Stomach (tissue), 19 donors: ENCODE data around the gene CASP2. TPM values are rescaled to one million over a fixed set of nuclear protein-coding genes. Genes with fewer than 3 reads are reported as not detected.
A peak's percentile ranks its signal among the peaks of the same experiment; 100 is the strongest.

Source experiments
- DNase-seq, 2 donors: peaks; one replicate each; pipeline versions ENCODE4 v3.0.0 to v3.0.0-alpha.2; 2013 to 2019
- H3K27ac ChIP-seq, 5 donors: fragments of 200-600 bp in 4 of 5; sonication (generic) in 4 of 5; one replicate each; pipeline ENCODE4 v1.5.1; 2013 to 2019; ENCODE audit warnings: mild to moderate bottlenecking in 1 of 5, moderate library complexity in 1 of 5
- H3K27me3 ChIP-seq, 3 donors: fragments of 200-600 bp; sonication (generic); one replicate each; pipeline ENCODE4 v1.5.1; 2017 to 2019; ENCODE audit warnings: mixed run types in 1 of 3
- H3K36me3 ChIP-seq, 4 donors: fragments of 200-600 bp; sonication (generic); 1 replicate in 3 of 4; 2 replicates in 1 of 4; pipeline ENCODE4 v1.5.1; 2016 to 2019
- H3K4me1 ChIP-seq, 4 donors: fragments of 200-600 bp; sonication (generic); one replicate each; pipeline ENCODE4 v1.5.1; 2016 to 2019
- H3K4me3 ChIP-seq, 4 donors: fragments of 200-600 bp; sonication (generic) in 3 of 4; one replicate each; pipeline ENCODE4 v1.5.1; 2016 to 2019; ENCODE audit warnings: mild to moderate bottlenecking in 1 of 4
- H3K9me3 ChIP-seq, 4 donors: fragments of 200-600 bp; sonication (generic); one replicate each; pipeline ENCODE4 v1.5.1; 2016 to 2019
- EP300 ChIP-seq: sonication (generic); formaldehyde crosslinking; IDR thresholded peaks from one replicate; pipeline ENCODE4 v1.6.1; 2017; ENCODE audit warnings: antibody characterized with exemption
- POLR2A ChIP-seq, 4 donors: fragments of 450-650 bp; IDR thresholded peaks; one replicate each; pipeline ENCODE4 v1.6.1; 2016; ENCODE audit warnings: antibody characterized with exemption in 4 of 4, control low read depth in 2 of 4, mild to moderate bottlenecking in 1 of 4, moderate library complexity in 1 of 4
- POLR2AphosphoS5 ChIP-seq, 3 donors: sonication (generic); formaldehyde crosslinking; IDR thresholded peaks; one replicate each; pipeline ENCODE4 v1.6.1; 2016; ENCODE audit warnings: antibody characterized with exemption in 3 of 3
- WGBS, 5 donors: extraction: QIAGEN DNeasy Blood & Tissue Kit in 3 of 5; methylation state at CpG; one replicate each; pipeline versions ENCODE4 v1.1.5 to v1.1.7; 2013 to 2018; 5-methylcytosine and 5-hydroxymethylcytosine counted together
- intact Hi-C: fragments of 100-400 bp; cut with DNase I; formaldehyde crosslinking; loops from one replicate; pipeline ENCODE4 v1.15.1; 2023; ENCODE audit warnings: low total_unique reads
- long read RNA-seq, 10 donors: transcript quantifications; one replicate each; lab custom pipeline, GENCODE V29; 2026
- polyA plus RNA-seq, 3 donors: library from polyadenylated mRNA; stranded (reverse); fragments of 200-250 nt; gene quantifications; one replicate each; pipeline ENCODE4 v1.2.3, GENCODE V29; 2013
- total RNA-seq, 5 donors: library from RNA; depleted of rRNA; stranded (reverse); fragments of >200 nt; gene quantifications; one replicate each; pipeline versions ENCODE4 v1.1.0 to v1.2.3, GENCODE V29; 2014 to 2016
- TF ChIP-seq, protein P1 (sequence below), 7 experiments: fragments of 450-650 bp in 4 of 7; fragments of 200-600 bp in 3 of 7; sonication (generic) in 3 of 7; IDR thresholded peaks; one replicate each; pipeline ENCODE4 v1.5.1; 2016 to 2019; ENCODE audit warnings: antibody characterized with exemption in 7 of 7, control low read depth in 2 of 7, mild to moderate bottlenecking in 1 of 7
- donor health status: healthy with polysubstance abuse.
- donor health status: Bipolar disorder and iron deficiency.
- donor health status: healthy.

CASP2 gene
- total RNA-seq = 10 to 100 TPM; 10.5 to 27.7 (median 22.0) TPM
- 1 to 10 TPM; 4.6 to 7.0 (median 5.0) TPM for polyA plus RNA-seq
- long read RNA-seq, donor 1 = 0 reads
- long read RNA-seq, donor 2, full-length matches to known transcripts = 3 of 3 reads
- long read RNA-seq, donor 2, partial matches to known transcripts = 0 of 3 reads
- long read RNA-seq, donor 2, other reads (novel, unspliced or antisense) = 0 of 3 reads
- long read RNA-seq, donor 3, full-length matches to known transcripts = 2 of 2 reads
- long read RNA-seq, donor 3, partial matches to known transcripts = 0 of 2 reads
- long read RNA-seq, donor 3, other reads (novel, unspliced or antisense) = 0 of 2 reads
- long read RNA-seq, donor 4 = 0 reads
- long read RNA-seq, donor 5, full-length matches to known transcripts = 4 of 4 reads
- long read RNA-seq, donor 5, partial matches to known transcripts = 0 of 4 reads
- long read RNA-seq, donor 5, other reads (novel, unspliced or antisense) = 0 of 4 reads
- long read RNA-seq, donor 6, full-length matches to known transcripts = 3 of 3 reads
- long read RNA-seq, donor 6, partial matches to known transcripts = 0 of 3 reads
- long read RNA-seq, donor 6, other reads (novel, unspliced or antisense) = 0 of 3 reads
- long read RNA-seq, donor 7, full-length matches to known transcripts = 3 of 26 reads
- long read RNA-seq, donor 7, partial matches to known transcripts = 23 of 26 reads
- long read RNA-seq, donor 7, other reads (novel, unspliced or antisense) = 0 of 26 reads
- long read RNA-seq, donor 8, full-length matches to known transcripts = 2 of 2 reads
- long read RNA-seq, donor 8, partial matches to known transcripts = 0 of 2 reads
- long read RNA-seq, donor 8, other reads (novel, unspliced or antisense) = 0 of 2 reads
- long read RNA-seq, donor 9, full-length matches to known transcripts = 1 of 10 reads
- long read RNA-seq, donor 9, partial matches to known transcripts = 9 of 10 reads
- long read RNA-seq, donor 9, other reads (novel, unspliced or antisense) = 0 of 10 reads
- long read RNA-seq, donor 10 = 0 reads

GRCh38 chr7:143287935-143288826, at the start of gene CASP2:
CASP2 (plus strand) TSS chr7:143288351; CDS start chr7:143288456, 105 bp downstream.
- Histone ChIP-seq H3K4me3 (peak within 1 kb of the TSS; percentile 79 to 94 (median 82)), H3K36me3 (peaks cover 12 to 18% (median 18%) of the 10 kb centered on the region in 4 donors), H3K9me3 (no peaks in the 10 kb centered on the region), H3K27ac (peak within 1 kb of the TSS; percentile 89 to 96 (median 92)), H3K4me1 (peaks cover 21 to 62% (median 55%) of the 10 kb centered on the region in 4 donors), H3K27me3 (no peaks in the 10 kb centered on the region)
- 2 to 3% (median 3%) methylated on average over 71 to 84 of the region's 84 CpGs for WGBS, 5 donors
- peak in 1 of 4 donors; percentile 35 for TF ChIP-seq POLR2A (IDR thresholded peaks at IDR 0.05)
- no peak for TF ChIP-seq EP300
- TF ChIP-seq, protein P1, sequence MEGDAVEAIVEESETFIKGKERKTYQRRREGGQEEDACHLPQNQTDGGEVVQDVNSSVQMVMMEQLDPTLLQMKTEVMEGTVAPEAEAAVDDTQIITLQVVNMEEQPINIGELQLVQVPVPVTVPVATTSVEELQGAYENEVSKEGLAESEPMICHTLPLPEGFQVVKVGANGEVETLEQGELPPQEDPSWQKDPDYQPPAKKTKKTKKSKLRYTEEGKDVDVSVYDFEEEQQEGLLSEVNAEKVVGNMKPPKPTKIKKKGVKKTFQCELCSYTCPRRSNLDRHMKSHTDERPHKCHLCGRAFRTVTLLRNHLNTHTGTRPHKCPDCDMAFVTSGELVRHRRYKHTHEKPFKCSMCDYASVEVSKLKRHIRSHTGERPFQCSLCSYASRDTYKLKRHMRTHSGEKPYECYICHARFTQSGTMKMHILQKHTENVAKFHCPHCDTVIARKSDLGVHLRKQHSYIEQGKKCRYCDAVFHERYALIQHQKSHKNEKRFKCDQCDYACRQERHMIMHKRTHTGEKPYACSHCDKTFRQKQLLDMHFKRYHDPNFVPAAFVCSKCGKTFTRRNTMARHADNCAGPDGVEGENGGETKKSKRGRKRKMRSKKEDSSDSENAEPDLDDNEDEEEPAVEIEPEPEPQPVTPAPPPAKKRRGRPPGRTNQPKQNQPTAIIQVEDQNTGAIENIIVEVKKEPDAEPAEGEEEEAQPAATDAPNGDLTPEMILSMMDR (IDR thresholded peaks at IDR 0.05) = peak in 2 of 7 experiments; percentile 9 to 44
- peak; percentile 57 to 82 (median 70) for TF ChIP-seq POLR2AphosphoS5 (IDR thresholded peaks at IDR 0.05)
- DNase-seq = peak; percentile 99 to 100
- intact Hi-C loops = no loop called here

DNA sequence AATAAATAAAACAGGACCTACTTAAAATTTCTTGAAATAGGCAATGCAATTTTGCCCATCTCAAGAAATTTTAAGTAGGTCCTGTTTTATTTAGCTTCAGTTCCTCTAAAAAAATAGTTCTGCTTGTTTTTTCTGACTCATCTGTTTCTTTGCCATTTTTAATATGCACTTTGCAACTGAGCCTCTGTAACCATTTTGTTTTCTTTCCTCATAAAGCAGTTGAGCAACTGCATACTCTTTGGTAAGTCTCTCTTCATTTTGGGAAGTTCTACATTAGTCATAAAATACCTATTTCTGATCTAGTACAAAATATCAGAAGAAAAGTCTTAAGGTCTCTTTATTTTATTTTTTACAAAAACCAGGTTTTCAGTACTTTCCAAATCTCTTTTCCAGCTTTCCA, 48.3 kb upstream of the CASP2 start:
- H3K27ac ChIP-seq = peak overlapping the region in 2 of 5 donors; percentile 52 to 65
- H3K4me1 ChIP-seq = peaks cover 0 to 24% (median 10%) of the 10 kb centered on the region in 4 donors
- no peak overlapping the region for H3K4me3 ChIP-seq
- TF ChIP-seq, protein P1 (IDR thresholded peaks at IDR 0.05) = no peak
- no peak for TF ChIP-seq POLR2AphosphoS5 (IDR thresholded peaks at IDR 0.05)
- TF ChIP-seq EP300 = no peak
- no peak for TF ChIP-seq POLR2A (IDR thresholded peaks at IDR 0.05)
- no peak for DNase-seq
- intact Hi-C loops = loop anchor here (5.0 kb wide), 1 partner anchor 67 kb away; no protein-coding TSS in a partner anchor
- H3K9me3 ChIP-seq = peaks cover 0 to 16% (median 8%) of the 10 kb centered on the region in 4 donors
- no peaks in the 10 kb centered on the region for H3K36me3 ChIP-seq
- H3K27me3 ChIP-seq = no peaks in the 10 kb centered on the region

DNA sequence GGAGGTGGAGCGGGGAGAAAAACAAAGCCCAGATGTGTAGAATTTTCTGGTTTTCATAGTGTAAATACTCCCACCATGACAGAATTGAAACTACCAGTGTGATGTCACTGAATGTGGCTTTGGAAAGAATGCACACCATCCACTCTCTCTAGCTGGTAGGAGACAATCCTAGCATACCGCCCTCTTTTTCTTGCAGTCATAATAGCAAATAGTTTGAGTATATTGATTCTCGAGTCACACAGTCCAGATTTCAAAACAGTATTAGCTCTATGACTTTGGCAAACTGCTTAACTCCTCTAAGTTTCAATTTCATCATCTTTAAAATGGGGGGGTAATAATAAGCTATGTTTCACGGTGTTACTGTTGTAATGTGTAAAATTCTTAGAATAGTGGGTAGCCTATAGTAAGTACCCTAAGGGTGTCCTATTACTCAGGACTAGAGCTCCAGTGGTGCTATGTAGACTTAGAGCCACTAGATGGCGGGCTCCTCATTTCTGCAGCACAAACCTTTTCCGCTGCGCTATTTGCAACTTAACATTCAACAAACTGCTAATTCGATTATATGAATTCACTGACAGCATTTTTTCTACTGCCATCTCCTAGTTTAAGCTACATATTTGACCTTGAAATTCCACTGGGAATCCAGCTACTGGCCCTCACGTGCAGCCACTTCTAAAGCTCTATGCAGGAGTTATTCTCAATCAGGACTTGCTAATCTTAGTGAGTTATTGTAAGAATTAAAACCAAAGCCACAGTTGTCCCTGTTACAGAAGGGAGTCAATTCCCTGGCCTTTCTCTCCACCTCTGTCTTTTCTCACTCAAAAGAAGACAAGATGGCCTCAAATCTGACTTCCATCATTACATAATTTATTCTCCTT, 47.6 kb upstream of the CASP2 start:
- intact Hi-C loops = no loop called here
- Histone ChIP-seq H3K4me1 (peaks cover 0 to 27% (median 12%) of the 10 kb centered on the region in 4 donors), H3K27ac (peak overlapping the region in 2 of 5 donors; percentile 52 to 65), H3K36me3 (no peaks in the 10 kb centered on the region), H3K9me3 (peaks cover 0 to 16% (median 8%) of the 10 kb centered on the region in 4 donors), H3K4me3 (no peak overlapping the region), H3K27me3 (no peaks in the 10 kb centered on the region)
- peak in 1 of 3 donors; percentile 18 for TF ChIP-seq POLR2AphosphoS5 (IDR thresholded peaks at IDR 0.05)
- no peak for TF ChIP-seq POLR2A (IDR thresholded peaks at IDR 0.05)
- TF ChIP-seq, protein P1 (IDR thresholded peaks at IDR 0.05) = peak in 5 of 7 experiments; percentile 56 to 92 (median 89)
- TF ChIP-seq EP300 = no peak
- WGBS, 5 donors = 16 to 20% (median 17%) methylated on average over 9 of the region's 9 CpGs
- peak; percentile 74 to 91 for DNase-seq
